GM18858 (cell line): ENCODE data around the gene ZDHHC11.
"Not testable (repeated sequence)": the region's sequence is repeated elsewhere in the genome, so short reads cannot be mapped to it uniquely, and the experiment has no call there.

Experiments
- ATAC-seq: cut with Tn5 transposase; IDR thresholded peaks from one replicate; pipeline ENCODE4 v1.9.1; 2021; ENCODE audit not compliant: unreplicated experiment

The ZDHHC11 gene

DNA sequence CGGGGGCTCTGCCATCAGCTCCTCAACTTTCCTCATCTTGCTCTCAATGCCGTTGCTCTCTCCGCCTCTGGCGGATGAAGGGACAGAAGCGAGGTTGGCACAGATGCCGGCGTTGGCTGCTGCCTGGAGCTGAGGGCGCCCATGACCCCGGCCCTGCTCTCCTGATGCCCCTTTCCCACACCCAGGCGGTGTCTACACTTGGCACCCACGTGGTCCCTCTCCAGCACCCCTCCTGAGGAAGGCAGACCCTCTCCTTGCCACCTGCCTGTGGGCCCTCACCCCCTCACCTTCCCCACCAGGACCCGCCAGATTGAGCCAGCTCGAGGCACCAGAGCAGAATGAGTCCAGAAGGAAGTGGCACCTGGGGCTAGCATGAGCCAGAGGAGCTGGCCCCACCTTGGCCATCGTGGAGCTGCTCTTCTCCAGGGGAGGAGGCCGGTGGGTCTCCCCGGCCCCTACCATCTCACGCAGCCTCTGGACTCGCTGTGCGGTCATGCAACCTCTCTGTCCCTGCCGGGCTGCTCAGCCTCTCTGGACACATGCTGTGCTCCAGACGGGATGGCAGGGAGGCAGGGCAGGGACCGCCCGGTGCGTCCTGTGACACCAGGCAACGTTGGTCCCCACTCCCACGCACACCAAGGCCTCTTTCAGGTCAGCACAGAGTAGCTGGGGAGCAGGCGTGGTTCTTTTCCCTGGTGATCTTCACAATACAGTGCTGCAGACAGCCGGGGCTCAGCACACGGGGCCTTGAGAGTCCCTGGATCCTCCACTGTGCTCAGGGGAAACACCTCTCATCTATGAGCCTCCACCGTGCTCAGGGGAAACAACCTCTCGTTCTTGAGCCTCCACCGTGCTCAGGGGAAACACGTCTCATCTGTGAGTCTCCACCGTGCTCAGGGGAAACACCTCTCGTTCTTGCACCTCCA is 4.8 kb downstream of the ZDHHC11 start:
- ATAC-seq: not testable (repeated sequence)

DNA sequence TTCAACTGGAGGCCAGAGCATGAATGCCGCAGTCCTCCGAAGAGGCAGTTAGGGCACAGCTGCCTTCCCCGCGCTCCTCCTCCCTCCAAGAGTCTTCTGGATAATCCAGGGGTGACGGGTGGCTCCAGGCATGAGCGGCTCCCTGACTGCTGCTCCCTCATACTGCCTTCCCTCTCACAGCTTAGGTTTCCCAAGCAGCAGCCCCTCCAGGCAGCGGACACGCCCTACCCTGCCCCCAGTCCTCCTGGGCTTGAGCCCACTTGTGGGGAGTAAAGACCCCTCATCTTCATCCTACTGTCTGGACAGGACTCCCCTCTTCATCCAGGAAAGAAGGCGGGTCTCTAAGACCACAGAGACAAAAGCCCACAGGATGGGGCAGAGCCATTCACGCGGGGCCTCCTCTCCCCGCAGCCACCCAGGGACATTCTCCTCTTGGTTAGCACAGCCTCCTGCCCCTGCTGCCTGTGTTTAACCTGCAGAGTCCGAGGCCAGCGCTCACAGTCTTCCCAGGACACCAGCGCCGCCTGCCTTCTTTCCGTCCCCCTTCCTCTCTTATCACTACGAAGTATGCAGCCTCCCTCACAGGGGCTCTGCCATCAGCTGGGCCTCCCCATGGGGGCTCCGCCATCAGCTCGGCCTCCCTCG is 5.6 kb downstream of the ZDHHC11 start:
- not testable (repeated sequence) for ATAC-seq

- ATAC-seq: not testable (repeated sequence)
Observed at GRCh38 chr5:844426-844825, 6.4 kb downstream of the ZDHHC11 start.

DNA sequence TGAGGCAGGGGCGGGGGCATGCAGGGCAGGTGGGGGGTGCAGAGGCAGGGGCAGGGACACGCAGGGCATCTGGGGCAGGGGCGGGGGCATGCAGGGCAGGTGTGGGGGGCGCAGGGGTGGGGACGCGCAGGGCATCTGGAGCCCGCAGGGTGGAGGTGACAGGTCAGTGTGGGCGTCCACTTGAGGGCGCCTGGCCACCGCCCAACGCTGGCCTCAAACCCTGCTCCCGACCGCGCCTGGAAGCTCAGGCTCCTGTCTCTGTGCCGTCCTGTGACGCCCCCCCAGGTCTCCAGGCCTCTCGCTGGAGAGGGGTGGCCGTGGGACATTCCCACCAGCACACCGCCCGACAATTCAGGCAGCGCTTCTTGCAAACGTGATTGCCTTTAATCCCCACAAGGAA is 6.9 kb downstream of the ZDHHC11 start:
- not testable (repeated sequence) for ATAC-seq

DNA sequence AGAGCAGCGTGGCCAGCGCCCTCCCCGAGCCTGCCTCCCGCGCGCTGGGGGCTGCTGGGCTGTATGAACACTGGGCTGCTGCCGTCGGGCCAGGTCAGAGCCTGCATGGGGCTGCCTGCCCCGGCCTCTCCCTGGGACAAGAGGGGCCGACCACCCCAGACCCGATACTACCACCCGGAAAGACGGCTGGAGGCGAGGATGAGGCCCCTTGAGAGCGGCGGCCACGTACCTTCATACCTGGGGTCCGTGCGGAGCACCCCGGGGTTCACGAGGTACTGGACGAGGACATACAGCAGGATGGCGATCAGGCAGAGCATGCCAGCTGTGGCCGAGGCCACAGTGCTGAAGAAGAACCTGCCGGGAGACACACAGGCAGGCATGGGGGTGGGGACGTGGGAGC is 7.4 kb downstream of the ZDHHC11 start:
- ATAC-seq: not testable (repeated sequence)

DNA sequence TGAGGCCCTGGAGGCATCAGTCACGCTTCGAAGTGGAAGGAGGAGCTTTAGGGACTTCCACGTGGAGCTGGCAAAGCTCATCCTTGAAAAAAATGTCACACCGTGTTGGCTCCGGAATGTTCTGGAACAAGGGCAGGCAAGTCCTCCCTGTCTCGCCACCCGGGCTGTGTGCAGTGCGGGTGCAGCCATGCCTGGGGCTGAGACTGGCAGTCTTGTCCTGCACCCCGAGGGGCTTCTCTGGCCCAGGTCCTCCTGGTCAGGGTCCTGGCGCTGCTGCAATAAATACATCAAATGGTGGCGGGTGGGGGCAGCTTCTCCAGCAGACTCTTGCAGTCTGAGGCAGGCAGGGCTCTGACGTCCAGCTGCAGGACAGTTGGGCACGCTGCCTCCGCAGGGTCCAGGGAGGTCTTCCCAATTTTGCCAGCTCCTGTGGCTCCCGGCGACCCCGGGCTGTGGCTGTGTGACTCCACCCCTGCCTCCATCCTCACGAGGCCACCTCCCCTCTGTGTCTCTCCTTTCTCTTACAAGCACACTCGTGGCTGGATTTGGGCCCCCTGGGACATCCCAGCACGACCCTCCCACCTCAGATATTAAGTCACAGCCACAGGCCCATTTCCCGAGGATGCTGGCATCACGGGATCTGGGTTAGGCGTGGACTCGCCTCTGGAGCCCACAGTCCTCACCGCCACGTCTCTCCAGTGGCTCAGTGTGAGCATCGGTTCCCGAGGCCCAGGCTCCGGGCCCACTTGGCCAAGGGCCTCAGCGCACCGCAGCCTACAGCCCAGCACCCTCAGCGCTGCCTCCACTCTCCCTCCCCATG is 8.2 kb downstream of the ZDHHC11 start:
- ATAC-seq: not testable (repeated sequence)

DNA sequence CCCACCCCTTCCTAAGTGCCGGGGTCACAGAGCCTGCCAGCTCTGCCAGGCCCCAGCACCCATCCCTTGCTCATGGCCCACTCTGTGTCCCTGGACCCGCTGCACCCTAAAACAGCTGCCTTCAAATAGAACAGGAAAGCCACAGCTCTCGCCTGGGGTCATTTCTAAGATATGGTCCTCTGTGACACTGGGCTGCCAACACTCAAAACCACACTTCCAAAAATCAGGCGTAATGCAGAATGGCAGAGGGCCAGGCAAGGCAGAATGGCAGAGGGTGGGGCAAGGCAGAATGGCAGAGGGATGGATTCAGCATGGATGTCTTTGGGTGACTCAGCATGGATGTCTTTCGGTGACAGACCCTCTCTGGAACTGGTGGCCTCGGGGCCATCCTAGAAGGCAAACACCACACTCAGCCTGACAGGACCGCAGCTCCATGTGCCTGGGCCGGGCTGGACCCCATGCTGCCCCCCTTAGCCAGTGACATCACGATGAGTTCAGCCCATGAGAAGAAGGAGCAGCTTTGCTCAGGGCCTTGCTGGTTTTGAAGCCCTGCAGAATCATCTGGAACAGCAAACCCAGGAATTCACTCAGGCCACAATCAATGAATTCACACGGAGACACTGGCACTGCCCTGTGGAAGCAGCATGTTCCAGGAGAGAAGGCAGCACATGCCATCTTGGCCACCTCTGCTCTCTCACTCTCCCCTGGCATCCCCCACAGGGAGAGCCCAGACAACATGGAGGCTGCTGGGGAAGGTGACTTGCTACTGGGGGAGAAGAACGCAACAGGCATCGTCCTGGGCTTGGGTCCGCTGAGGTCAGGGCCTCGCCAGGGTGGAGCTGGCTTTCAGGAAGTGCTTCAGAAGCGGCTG is 9.0 kb downstream of the ZDHHC11 start:
- ATAC-seq: not testable (repeated sequence)

DNA sequence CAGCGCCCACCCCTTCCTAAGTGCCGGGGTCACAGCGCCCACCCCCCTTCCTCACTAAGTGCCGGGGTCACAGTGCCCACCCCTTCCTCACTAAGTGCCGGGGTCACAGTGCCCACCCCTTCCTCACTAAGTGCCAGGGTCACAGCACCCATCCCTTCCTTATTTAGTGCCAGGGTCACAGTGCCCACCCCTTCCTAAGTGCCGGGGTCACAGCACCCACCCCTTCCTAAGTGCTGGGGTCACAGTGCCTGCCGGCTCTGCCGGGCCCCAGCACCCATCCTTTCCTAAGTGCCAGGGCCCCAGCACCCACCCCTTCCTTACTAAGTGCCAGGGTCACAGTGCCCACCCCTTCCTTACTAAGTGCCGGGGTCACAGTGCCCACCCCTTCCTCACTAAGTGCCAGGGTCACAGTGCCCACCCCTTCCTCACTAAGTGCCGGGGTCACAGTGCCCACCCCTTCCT is 9.8 kb downstream of the ZDHHC11 start:
- ATAC-seq: not testable (repeated sequence)

- ATAC-seq: not testable (repeated sequence)
Observed at GRCh38 chr5:840118-840973, 10.4 kb downstream of the ZDHHC11 start.

DNA sequence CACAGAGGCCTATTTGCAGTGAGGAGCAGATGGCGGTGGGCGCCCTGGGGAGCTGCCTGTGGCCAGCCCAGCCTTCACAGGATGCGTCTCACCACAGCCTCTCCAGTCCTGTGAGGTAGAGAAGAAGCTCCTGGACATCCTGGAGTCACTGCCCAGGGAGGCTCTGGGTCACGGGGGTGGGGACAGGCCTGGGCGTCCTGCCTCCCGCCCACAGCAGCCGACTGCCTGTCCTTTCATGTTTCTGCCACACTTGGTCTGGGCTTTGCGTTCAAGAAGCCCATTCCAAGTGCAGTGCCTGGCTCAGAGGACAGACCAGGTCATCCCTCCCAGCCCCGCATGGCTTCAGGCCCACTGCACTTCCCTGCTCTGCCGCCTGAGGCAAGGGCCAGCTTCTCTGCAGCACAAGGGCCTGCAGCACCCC is 12.3 kb downstream of the ZDHHC11 start:
- ATAC-seq: not testable (repeated sequence)

DNA sequence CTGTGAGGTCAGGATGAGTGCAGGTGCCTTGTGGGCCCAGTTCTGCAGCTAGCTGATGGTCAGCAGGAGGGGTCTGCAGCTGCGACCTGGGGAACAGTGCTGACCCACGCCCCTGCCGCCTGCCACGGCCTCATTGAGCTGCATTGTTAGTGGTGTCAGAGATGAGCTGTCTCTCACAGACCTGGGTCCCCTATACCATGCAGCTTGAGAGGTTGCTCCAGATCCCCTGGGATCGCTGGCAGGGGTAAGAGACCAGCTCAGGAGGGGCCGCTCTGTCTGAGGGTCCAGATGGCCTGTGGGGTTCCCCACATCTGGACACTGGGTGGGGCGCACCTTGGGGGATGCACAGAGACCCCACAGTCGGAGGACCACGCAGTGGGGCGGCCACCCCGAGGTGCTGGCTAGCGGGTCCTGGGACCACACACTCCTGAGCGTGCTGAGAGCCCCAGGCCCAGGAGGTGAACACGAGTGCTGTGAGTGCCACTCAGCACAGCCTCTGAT is 13.1 kb downstream of the ZDHHC11 start:
- ATAC-seq: not testable (repeated sequence)

DNA sequence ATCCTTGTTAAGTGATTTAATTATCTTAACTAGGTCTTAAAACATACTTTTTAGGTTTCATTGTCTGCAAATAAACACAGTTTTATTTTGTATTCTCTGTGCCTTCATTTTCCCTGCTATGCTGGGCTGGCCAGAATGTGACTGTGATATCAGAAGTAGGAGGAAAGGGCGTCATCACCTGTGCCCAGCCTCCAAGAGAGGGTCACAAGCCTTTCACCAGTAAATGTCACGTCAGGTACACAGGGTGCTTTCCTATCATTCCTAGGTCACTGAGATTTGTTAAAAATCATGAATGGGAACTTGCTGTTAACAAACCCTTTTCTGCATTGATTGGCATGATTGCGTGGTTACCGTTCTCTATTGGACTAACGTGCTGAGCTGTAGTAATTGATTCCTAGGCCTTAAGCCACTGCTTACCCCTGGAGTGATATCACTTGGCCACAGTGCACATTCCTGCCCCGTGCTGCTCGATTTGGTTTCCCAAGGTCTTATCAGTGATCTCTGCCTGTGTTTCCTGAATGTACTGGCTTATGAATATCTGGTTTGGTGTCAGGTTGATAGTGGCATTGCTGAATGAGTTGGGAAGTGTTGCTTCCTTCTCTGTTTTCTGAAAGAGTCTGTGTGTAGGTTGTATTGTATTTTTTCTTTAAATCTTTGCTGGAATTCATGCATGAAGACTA is 14.7 kb downstream of the ZDHHC11 start:
- not testable (repeated sequence) for ATAC-seq

DNA sequence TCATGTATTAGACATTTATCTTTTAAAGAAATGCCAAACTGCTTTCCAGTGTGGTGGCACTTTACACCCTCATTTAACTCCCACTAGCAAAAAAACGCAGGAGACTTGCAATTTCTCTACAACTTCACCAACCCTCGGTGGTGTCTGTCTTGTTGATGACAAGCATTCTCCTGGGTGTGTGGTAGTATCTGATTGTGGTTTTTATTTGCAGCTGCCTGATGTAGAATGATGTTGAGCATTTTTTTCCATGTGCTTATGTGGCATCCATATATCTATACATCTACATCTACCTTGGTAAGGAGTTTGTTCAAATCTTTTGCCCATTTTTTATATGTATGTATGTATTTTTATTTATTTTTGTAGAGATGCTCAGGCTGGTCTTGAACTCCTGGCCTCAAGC is 16.8 kb downstream of the ZDHHC11 start:
- ATAC-seq: not testable (repeated sequence)

- ATAC-seq: not testable (repeated sequence)
Observed at GRCh38 chr5:828194-828593, 22.6 kb downstream of the ZDHHC11 start.

DNA sequence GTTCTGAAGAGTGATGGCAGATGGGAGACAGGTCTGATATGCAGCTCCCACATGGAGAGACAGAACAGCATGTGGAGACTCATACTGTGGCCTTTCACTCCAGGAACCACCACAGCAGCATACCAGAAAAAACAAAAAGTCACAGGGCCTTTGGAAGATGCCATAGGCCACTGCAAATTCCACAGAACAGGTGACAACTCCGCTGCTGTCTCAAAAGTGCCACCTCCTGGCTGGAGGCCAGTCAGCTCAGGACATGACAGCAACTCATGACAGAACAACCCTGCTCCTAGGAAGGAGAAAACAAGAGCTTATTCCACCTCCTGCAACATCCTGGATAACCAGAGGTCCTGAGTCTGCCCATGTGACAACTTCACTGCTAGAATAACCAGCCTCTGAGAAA is 25.2 kb downstream of the ZDHHC11 start:
- not testable (repeated sequence) for ATAC-seq

GRCh38 chr5:821504-821903 is 29.3 kb downstream of the ZDHHC11 start:
- no peak for ATAC-seq

DNA sequence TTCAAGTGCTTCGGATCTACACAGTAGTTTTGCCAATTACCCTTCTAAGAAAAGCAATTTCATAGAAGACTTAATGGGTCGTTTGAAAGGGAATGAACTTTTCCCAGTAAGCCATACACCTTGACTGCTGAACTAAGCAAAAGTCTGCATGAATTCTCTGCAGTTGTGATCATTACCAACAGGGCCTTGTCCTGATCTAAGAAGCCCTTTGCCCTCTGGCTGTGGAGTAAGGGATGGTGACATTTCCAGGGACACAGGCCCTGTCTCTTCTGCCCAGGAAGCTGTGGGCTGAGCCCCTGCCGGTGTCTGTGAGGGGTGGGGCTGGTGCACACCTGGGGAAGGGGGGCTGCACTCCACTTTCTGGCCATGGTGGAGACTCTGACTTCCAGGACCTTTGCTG is 30.5 kb downstream of the ZDHHC11 start:
- ATAC-seq: no peak

- no peak for ATAC-seq
Observed at GRCh38 chr5:819078-819477, 31.7 kb downstream of the ZDHHC11 start.
